ENCODE measurements around the gene ISOC1.

Gene ISOC1

GRCh38 chr5:129094924-129095899 is 663 bp downstream of the ISOC1 start:
- DNase-seq (ENCODE audit: low read depth in 2 of 2) = peak; percentile 1 to 15

GRCh38 chr5:129096382-129096991 is 1.9 kb downstream of the ISOC1 start:
- no peak for DNase-seq (ENCODE audit: low read depth in 2 of 2)

- no peak for DNase-seq (ENCODE audit: low read depth in 2 of 2)
Measured at GRCh38 chr5:129097498-129098296, 3.1 kb downstream of the ISOC1 start.

DNA sequence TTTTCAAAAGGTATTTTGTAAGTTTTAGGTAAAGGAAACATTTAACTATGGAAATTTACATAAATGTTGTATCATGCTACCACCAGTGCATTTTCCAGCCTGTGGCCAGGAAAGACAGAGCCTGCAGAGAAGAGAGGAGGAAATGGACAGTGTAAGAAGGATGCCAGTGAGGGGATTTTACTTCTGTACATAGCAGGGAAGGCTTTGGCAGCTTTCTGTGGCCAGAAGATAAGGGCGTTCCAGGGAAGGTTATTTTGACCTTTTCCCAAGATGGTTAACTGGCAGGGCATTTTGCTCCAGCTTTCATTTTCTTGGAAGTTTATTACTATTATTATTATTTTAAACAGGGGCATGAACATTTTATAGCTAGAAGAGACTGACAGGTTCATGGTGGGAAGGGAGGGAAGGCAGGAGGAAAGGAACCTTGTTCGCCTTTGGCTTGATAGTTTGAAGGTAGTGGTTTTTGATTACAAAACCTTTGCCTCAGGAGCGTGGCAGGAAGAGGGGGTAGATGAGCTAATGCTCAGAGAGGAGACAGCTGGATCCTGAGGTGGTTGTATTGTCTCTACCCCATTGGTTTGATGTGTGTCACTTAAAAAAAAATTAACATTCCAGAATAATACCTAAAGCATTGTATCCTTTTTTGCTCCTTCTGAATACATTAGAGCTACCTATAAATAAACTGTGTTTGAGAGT is 4.1 kb downstream of the ISOC1 start:
- no peak for DNase-seq (ENCODE audit: low read depth in 2 of 2)

GRCh38 chr5:129099184-129099569 is 4.6 kb downstream of the ISOC1 start:
- no peak for DNase-seq (ENCODE audit: low read depth in 2 of 2)

- DNase-seq (ENCODE audit: low read depth in 2 of 2) = no peak
Measured at GRCh38 chr5:129101794-129102193, 7.2 kb downstream of the ISOC1 start.

DNA sequence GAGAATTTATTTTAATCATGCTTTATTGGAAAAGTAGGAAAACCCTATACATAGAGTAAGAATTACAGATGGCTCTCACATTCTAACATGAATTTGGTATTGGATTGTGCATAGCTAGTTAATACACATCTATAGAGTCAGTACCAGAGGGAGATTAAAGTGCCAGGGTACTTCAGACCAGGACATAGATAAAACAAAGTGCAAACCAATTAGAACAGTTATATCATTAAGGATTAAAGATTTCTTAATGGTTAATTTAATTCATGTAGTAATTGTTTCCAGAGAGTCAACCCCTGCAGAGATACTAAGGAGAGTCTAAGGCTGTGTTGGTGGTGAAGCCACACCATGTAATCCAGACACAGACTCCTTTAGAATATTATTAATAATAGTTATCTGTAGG is 8.8 kb downstream of the ISOC1 start:
- no peak for DNase-seq (ENCODE audit: low read depth in 2 of 2)

DNA sequence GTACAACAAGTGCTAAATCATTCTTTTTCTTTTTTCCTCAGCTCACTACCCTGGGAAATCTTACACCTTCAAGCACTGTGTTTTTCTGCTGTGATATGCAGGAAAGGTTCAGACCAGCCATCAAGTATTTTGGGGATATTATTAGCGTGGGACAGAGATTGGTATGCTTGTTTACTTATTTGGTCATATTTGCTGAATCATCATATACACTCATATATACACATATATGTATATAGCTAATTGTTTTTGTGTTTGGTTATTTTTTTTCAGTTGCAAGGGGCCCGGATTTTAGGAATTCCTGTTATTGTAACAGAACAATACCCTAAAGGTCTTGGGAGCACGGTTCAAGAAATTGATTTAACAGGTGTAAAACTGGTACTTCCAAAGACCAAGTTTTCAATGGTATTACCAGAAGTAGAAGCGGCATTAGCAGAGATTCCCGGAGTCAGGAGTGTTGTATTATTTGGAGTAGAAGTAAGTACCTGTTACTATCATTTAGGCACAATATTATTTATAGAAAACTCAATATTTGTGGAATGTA is 10.4 kb downstream of the ISOC1 start:
- DNase-seq (ENCODE audit: low read depth in 2 of 2) = no peak

DNA sequence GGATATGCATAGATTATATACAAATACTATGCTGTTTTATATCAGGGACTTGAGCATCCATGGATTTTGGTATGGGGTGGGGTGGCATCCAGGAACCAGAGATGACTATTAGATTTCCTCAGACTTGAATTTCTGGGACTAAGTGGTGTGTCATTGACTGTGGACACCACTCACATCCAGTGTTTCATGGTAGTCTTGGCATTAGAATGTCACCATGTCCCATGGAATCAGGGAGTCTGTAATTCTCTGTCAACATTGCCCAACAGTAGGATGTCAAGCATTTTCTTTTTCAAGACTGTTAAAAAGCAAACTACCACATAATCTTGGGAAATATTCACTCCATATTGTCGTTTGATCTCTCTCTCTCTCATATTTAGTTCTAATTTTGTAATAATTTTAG is 13.1 kb downstream of the ISOC1 start:
- DNase-seq (ENCODE audit: low read depth in 2 of 2) = no peak

GRCh38 chr5:129110742-129111141 is 16.2 kb downstream of the ISOC1 start:
- DNase-seq (ENCODE audit: low read depth in 2 of 2) = no peak

DNA sequence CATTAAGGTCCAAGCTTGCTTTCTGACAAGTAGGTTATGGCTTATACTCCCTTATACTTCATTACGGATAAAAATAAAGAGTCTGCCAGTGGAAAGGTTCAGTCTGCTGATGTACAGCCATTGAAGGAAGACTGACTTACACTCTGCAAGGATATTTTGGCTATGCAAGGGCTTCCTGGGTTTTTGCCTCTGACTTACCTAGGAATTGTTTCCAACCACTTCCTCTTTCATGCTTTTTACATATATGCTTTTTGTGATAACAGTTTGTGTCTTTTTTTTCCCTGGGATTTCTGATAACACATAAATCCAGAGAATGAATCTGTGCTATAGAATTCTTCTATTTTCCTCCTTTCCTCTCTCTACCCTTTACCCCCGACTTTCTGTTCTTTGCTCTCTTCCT is 16.8 kb downstream of the ISOC1 start:
- DNase-seq (ENCODE audit: low read depth in 2 of 2) = no peak

DNA sequence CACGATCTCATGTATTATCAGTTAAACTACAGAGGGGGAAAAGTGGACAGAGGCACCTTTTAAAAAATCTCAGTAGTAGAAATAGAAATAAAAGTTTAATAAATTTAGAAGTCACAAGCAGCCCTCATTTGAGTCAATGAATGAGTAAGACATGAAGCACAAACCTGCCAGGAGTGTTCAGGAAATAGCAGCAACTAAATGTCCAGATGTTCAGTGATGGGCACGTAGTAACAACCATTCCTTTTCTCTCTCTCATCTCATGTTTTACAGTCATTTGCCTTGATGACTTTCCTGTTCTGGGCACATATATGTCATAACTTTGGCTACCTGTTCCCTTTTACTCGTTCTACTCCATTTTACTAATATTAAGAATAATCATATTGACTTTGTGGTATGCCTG is 17.7 kb downstream of the ISOC1 start:
- no peak for DNase-seq (ENCODE audit: low read depth in 2 of 2)

DNA sequence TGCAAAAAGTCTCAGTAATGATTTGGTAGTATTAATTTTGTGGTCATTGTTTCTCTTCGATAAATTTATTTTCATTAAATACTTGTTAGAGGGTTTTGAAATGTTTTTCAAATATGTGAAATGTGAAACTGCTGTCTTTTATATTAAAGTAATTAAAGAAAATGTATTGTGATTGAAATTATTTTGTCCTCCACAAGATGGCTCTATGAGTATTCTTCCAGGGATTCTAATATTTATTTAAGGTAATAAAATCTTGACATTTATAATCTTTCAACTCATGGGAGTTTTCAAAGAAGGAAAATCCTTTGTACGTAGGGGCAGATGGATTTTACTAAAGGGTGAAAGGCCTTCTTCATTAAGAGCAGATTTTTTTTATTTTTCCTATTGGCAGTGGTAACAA is 19.3 kb downstream of the ISOC1 start:
- DNase-seq (ENCODE audit: low read depth in 2 of 2) = no peak

- DNase-seq (ENCODE audit: low read depth in 2 of 2) = no peak
Measured at GRCh38 chr5:129114539-129115193, 20.1 kb downstream of the ISOC1 start.

GRCh38 chr5:129115680-129116079 is 21.1 kb downstream of the ISOC1 start:
- DNase-seq (ENCODE audit: low read depth in 2 of 2) = no peak

- no peak for DNase-seq (ENCODE audit: low read depth in 2 of 2)
Measured at GRCh38 chr5:129116797-129117196, 22.2 kb downstream of the ISOC1 start.

DNA sequence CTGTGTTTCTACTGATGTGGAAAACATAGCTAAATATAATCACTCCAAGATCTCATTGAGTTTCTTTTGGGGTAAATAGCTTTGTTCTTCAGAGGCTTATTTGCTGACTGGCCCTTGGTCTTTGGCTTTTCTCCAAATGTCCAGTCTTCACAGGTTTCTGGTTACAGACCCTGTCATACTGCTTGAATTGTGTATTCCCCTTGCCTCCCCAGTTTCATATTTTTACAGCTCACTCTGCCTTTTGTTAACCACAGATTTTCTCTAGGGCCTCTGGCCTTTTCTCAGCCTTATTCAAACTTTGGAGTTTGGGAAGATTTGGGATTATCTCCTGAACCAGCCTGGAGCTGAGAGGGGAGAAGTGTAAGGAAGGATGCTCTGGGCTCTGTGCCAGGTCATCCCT is 23.9 kb downstream of the ISOC1 start:
- DNase-seq (ENCODE audit: low read depth in 2 of 2) = no peak

GRCh38 chr5:129118826-129119225 is 24.3 kb downstream of the ISOC1 start:
- DNase-seq (ENCODE audit: low read depth in 2 of 2) = no peak

DNA sequence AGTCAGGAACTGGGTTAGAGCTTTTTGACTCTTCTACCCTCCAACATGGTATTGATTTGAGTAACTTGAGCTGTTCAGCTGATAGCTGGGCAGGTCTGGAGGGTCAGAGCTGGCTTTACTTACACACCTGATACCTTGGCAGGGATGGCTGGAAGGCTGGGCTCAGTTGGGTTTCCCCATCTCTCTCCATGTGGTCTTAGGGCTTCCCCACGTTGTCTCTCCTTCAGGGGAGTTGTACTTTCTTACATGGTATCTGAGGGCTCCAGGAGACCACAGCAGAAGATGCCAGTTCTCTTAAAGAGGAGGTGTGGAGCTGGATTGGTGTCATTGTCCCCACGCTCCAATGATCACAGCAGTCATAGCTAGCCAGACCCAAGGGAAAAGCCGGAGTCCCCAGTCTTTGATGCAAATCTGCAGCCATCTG is 25.6 kb downstream of the ISOC1 start:
- DNase-seq (ENCODE audit: low read depth in 2 of 2) = no peak

- no peak for DNase-seq (ENCODE audit: low read depth in 2 of 2)
Measured at GRCh38 chr5:129122560-129122959, 28.0 kb downstream of the ISOC1 start.

DNA sequence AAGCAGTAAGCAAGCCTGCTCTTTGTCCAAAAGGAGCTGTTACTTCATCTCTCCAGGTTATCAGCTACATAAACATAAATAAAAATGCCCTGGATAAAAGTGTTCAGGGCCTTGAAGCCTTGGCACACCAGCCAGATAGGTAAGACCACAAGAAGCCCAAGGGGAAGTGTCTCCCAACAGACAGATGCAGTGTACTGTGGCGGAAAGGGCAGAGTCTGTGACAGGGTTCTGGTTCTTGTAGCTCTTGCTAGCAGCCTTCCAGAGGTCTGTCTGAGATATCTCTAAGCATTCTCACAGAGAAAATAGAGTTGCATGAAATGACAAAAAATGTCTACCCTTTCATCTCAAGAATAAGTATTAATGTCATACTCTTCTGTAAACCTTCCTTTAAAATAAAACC is 30.1 kb downstream of the ISOC1 start:
- no peak for DNase-seq (ENCODE audit: low read depth in 2 of 2)
